GM12892 (cell line): ENCODE results near the gene CSH1.
"Not testable (repeated sequence)": the region's sequence is repeated elsewhere in the genome, so short reads cannot be mapped to it uniquely, and the experiment has no call there.

Experiments
- POLR2A ChIP-seq: IDR thresholded peaks from 2 replicates; pipeline ENCODE4 v1.6.1; 2011; ENCODE audit warnings: low read depth, low read length, control low read depth
- POLR2AphosphoS5 ChIP-seq: IDR thresholded peaks from 2 replicates; pipeline ENCODE4 v1.6.1; 2011; ENCODE audit warnings: low read depth, low read length, control low read depth

DNA sequence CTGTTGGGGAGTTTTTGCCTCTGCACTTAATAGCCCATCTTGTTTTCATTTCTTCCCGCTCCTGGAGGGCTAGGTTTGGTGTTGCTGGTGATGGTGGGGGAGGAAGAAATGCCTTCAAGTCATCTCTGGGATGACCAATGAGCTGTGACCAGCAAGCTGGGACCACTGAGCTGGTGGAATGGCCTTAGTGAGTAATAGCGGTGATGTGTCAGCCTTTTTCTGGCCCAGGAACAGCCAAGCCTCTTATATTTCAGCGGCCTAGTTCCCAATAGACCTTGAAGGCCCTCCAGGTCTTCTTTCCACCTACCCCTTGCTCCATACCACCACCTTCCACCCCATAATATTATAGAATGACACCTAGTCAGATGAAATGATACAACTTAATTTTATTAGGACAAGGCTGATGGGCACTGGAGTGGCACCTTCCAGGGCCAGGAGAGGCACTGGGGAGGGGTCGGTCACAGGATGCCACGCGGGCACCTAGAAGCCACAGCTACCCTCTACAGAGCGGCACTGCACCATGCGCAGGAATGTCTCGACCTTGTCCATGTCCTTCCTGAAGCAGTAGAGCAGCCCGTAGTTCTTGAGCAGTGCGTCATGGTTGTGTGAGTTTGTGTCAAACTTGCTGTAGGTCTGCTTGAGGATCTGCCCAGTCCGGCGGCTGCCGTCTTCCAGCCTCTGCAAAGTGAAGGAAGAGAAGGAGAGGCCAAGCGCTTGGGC, 24.6 kb downstream of the CSH1 start:
- not testable (repeated sequence) for TF ChIP-seq POLR2A, POLR2AphosphoS5
